Fibroblast of lung (primary cell): ENCODE data around the gene SLC45A1. TPM values are rescaled to one million over a fixed set of nuclear protein-coding genes. Genes with fewer than 3 reads are reported as not detected.

ENCODE experiments used
- DNase-seq, 2 donors: peaks; one replicate each; pipeline versions ENCODE4 v3.0.0 to v3.0.0-alpha.2; 2010; ENCODE audit warnings: low read depth in 2 of 2
- H2AFZ ChIP-seq: 2 replicates; pipeline ENCODE4 v1.5.1; 2012; ENCODE audit warnings: low read length, control low read depth, inconsistent platforms
- H3K27ac ChIP-seq: 2 replicates; pipeline ENCODE4 v1.5.1; 2011; ENCODE audit warnings: low read length, control low read depth; ENCODE audit not compliant: insufficient read depth
- H3K27me3 ChIP-seq: 2 replicates; pipeline ENCODE4 v1.5.1; 2011; ENCODE audit warnings: mild to moderate bottlenecking, low read length; ENCODE audit not compliant: control insufficient read depth, insufficient read depth
- H3K36me3 ChIP-seq: 2 replicates; pipeline ENCODE4 v1.5.1; 2011; ENCODE audit warnings: low read length; ENCODE audit not compliant: control insufficient read depth, insufficient read depth
- H3K4me1 ChIP-seq: 2 replicates; pipeline ENCODE4 v1.5.1; 2011; ENCODE audit warnings: low read length; ENCODE audit not compliant: control insufficient read depth, insufficient read depth; ENCODE audit errors: extremely low read depth
- H3K4me2 ChIP-seq: 2 replicates; pipeline ENCODE4 v1.5.1; 2011; ENCODE audit warnings: low read length, control low read depth; ENCODE audit not compliant: insufficient read depth; ENCODE audit errors: extremely low read depth
- H3K4me3 ChIP-seq, 4 experiments: fragments of 200-600 bp in 1 of 4; sonication (generic) in 1 of 4; replicated peaks in 1 of 4; 2 replicates each; pipeline ENCODE4 v1.5.1; 2011 to 2016; ENCODE audit warnings: low read length in 4 of 4, low read depth in 3 of 4, mild to moderate bottlenecking in 3 of 4, control low read depth in 2 of 4, inconsistent platforms in 1 of 4, mixed read lengths in 1 of 4; ENCODE audit not compliant: insufficient read depth in 1 of 4; ENCODE audit errors: control extremely low read depth in 1 of 4
- H3K79me2 ChIP-seq: 2 replicates; pipeline ENCODE4 v1.5.1; 2012; ENCODE audit warnings: mild to moderate bottlenecking, low read length, inconsistent platforms; ENCODE audit not compliant: control insufficient read depth, insufficient read depth
- H3K9ac ChIP-seq: 2 replicates; pipeline ENCODE4 v1.5.1; 2011; ENCODE audit warnings: mild to moderate bottlenecking, low read length, control low read depth; ENCODE audit not compliant: insufficient read depth
- H3K9me3 ChIP-seq: 2 replicates; pipeline ENCODE4 v1.5.1; 2012; ENCODE audit warnings: low read depth, low read length; ENCODE audit not compliant: control insufficient read depth, insufficient read depth
- H4K20me1 ChIP-seq: 2 replicates; pipeline ENCODE4 v1.5.1; 2011; ENCODE audit warnings: low read length; ENCODE audit not compliant: control insufficient read depth, insufficient read depth; ENCODE audit errors: extremely low read depth
- CTCF ChIP-seq, 2 donors: IDR thresholded peaks in 1 of 2; conservative IDR thresholded peaks in 1 of 2; 1 replicate in 1 of 2; 2 replicates in 1 of 2; pipeline ENCODE4 v1.5.1; 2011 to 2012; ENCODE audit warnings: low read length in 2 of 2, control low read depth in 1 of 2, inconsistent platforms in 1 of 2, low read depth in 1 of 2, mild to moderate bottlenecking in 1 of 2
- EZH2 ChIP-seq: IDR thresholded peaks from 2 replicates; pipeline ENCODE4 v1.5.1; 2012; ENCODE audit warnings: low read length, control low read depth, mild to moderate bottlenecking; ENCODE audit errors: missing control alignments
- polyA minus RNA-seq: library from RNA; depleted of rRNA, polyadenylated mRNA; stranded (reverse); fragments of >200 nt; gene quantifications from 2 replicates; pipeline ENCODE4 v1.2.3, GENCODE V29; 2011; ENCODE audit warnings: low replicate concordance
- polyA plus RNA-seq, 2 donors: library from polyadenylated mRNA; depleted of rRNA in 1 of 2; stranded (reverse) in 1 of 2; unstranded in 1 of 2; fragments of >200 nt; gene quantifications; 2 replicates each; pipeline ENCODE4 v1.2.1, GENCODE V29; 2011 to 2012; ENCODE audit warnings: missing spikeins in 1 of 2
- total RNA-seq: library from RNA; depleted of rRNA; stranded (reverse); fragments of >200 nt; gene quantifications from 2 replicates; pipeline ENCODE4 v1.2.1, GENCODE V29; 2014

SLC45A1 gene
- total RNA-seq: 2.3 and 2.6 TPM in 2 replicates
- polyA plus RNA-seq: 1.4 and 2.1 TPM in 2 replicates
- 3.8 and 4.0 TPM in 2 replicates for polyA plus RNA-seq (2012)
- 6.1 and 8.6 TPM in 2 replicates for polyA minus RNA-seq

DNA sequence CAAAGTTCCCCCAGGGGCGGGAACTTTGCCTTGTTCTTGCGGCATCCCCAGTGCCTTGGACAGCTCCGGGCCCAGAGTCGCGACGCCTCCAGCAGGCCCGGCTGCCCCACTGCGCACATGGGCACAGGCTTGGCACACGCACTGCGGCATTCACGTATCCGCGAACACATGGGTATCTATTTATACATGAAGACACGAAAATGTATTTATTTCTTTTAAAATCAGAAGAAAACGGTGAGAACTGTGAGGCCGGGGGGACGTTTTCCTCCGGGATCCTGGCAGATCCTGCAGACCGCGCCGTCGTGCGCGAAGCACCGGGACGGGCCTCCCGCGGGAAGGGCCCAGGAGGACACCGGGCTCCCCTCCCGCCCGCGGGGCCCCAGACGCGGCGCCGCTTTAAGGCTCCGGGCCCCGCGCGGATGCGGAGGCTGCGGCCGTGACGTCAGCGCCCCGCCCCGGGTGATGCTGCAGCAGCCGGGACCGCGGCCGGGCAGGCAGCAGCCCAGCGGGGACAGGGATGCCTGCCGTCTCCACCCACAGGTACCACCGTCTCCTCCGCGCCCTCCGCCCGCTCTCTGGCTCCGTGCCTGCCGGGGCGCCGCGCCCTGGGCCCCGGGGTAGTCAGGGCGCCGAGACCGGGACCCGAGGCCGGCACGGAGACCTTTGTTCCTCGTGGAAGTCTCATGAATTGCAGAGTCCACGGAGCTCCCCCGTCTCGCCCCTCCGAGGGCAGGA lies at the start of gene SLC45A1:
SLC45A1 (plus strand) TSS at position 468 of the 735 bp plus-strand sequence. CDS start 6,216 bp downstream, outside the sequence.
- no peak for TF ChIP-seq CTCF (conservative IDR thresholded peaks at IDR 0.05 in 1 of 2, IDR thresholded peaks at IDR 0.05 in 1 of 2; ENCODE audit: low read depth in 1 of 2, low read length in 2 of 2)
- TF ChIP-seq EZH2: no peak
- Histone ChIP-seq H3K4me3 (peak within 1 kb of the TSS; percentile 47 to 76 (median 70)), H3K9ac (peak within 1 kb of the TSS; percentile 84), H4K20me1 (no peaks in the 10 kb centered on the region), H3K9me3 (no peaks in the 10 kb centered on the region), H2AFZ (peak within 1 kb of the TSS; percentile 69), H3K4me2 (peak within 1 kb of the TSS; percentile 88), H3K79me2 (no peaks in the 10 kb centered on the region), H3K27me3 (no peaks in the 10 kb centered on the region), H3K4me1 (peaks cover 9% of the 10 kb centered on the region), H3K36me3 (no peaks in the 10 kb centered on the region), H3K27ac (peak within 1 kb of the TSS; percentile 64)
- DNase-seq: peak; percentile 63 to 68

GRCh38 chr1:8273036-8273435 lies 44.9 kb upstream of the SLC45A1 start:
- no peak overlapping the region for H3K4me3 ChIP-seq
- H3K9ac ChIP-seq: no peak overlapping the region
- no peaks in the 10 kb centered on the region for H4K20me1 ChIP-seq
- no peaks in the 10 kb centered on the region for H3K79me2 ChIP-seq
- H3K4me1 ChIP-seq: no peaks in the 10 kb centered on the region
- H3K27ac ChIP-seq: no peak overlapping the region
- no peaks in the 10 kb centered on the region for H3K36me3 ChIP-seq
- no peaks in the 10 kb centered on the region for H3K9me3 ChIP-seq
- H3K4me2 ChIP-seq: no peak overlapping the region
- no peak for DNase-seq
- H2AFZ ChIP-seq: no peak overlapping the region
- TF ChIP-seq CTCF (conservative IDR thresholded peaks at IDR 0.05 in 1 of 2, IDR thresholded peaks at IDR 0.05 in 1 of 2; ENCODE audit: low read depth in 1 of 2, low read length in 2 of 2) (no peak), EZH2 (no peak)
- no peaks in the 10 kb centered on the region for H3K27me3 ChIP-seq

- no peak for DNase-seq
These were observed 43.6 kb upstream of the SLC45A1 start for GRCh38 chr1:8274352-8274751.

More at GRCh38 chr1:8274352-8274751, 43.6 kb upstream of the SLC45A1 start:
- Histone ChIP-seq H4K20me1 (no peaks in the 10 kb centered on the region), H3K27ac (no peak overlapping the region), H3K27me3 (no peaks in the 10 kb centered on the region), H3K9me3 (no peaks in the 10 kb centered on the region), H3K79me2 (no peaks in the 10 kb centered on the region), H2AFZ (no peak overlapping the region), H3K36me3 (no peaks in the 10 kb centered on the region), H3K4me1 (no peaks in the 10 kb centered on the region), H3K9ac (no peak overlapping the region), H3K4me2 (no peak overlapping the region), H3K4me3 (no peak overlapping the region)
- TF ChIP-seq EZH2 (no peak), CTCF (conservative IDR thresholded peaks at IDR 0.05 in 1 of 2, IDR thresholded peaks at IDR 0.05 in 1 of 2; ENCODE audit: low read depth in 1 of 2, low read length in 2 of 2) (no peak)
